Hematopoietic multipotent progenitor cell treated with erythropoietin and hydrocortisone succinate and interleukin-3 and kit ligand, for 17 days (in vitro differentiated cells): ENCODE measurements around the gene DOCK8.
"Not testable (repeated sequence)": the region's sequence is repeated elsewhere in the genome, so short reads cannot be mapped to it uniquely, and the experiment has no call there.

Experiments used
- DNase-seq: peaks from one replicate; pipeline ENCODE4 v3.0.0-alpha.2; 2015; ENCODE audit warnings: low spot score

Gene DOCK8

GRCh38 chr9:224582-225520 lies 10.2 kb downstream of the DOCK8 start:
- DNase-seq, result no peak

GRCh38 chr9:227860-228259 lies 13.2 kb downstream of the DOCK8 start:
- no peak for DNase-seq

DNA sequence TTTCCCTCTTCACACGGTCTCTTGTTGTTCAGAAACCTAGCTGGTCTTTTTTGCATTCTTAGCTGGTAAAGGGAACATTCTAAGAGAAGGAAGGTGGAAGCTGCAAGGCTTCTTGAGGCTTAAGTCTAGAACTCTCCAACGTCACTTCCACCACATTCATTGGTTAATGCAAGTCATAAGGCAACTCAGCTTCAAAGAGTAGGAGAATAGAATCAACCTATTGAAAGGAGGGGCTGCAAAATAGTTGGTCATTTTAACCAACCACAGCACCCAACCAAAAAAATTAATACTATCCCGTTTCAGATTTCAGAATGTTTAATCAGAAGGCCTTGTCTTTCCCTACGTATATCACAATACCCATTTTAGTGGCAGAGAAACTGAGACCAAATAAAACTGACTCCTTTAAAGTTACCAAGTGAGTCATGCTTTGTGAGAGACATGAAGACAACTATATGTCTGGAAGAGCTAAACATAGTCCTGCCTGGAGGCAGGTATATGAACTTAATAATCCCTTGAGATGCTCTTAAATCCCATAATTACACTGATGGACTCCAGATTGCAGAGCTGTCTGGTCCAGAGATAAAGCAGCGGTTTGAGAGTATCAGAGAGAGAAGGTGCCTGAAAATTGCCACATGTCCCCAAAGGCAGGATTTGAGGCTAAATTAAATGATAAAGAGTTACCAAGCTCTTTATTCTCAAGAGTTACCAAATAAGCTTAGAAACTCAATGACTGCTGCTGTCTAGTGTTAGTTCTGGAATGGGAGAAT lies 14.4 kb downstream of the DOCK8 start:
- DNase-seq, result no peak

GRCh38 chr9:231625-232024 lies 17.0 kb downstream of the DOCK8 start:
- DNase-seq, result not testable (repeated sequence)

DNA sequence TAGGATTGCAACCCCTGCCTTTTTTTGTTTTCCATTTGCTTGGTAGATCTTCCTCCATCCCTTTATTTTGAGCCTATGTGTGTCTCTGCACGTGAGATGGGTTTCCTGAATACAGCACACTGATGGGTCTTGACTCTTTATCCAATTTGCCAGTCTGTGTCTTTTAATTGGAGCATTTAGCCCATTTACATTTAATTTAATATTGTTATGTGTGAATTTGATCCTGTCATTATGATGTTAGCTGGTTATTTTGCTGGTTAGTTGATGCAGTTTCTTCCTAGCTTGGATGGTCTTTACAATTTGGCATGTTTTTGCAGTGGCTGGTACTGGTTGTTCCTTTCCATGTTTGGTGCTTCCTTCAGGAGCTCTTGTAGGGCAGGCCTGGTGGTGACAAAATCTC lies 19.0 kb downstream of the DOCK8 start:
- not testable (repeated sequence) for DNase-seq

DNA sequence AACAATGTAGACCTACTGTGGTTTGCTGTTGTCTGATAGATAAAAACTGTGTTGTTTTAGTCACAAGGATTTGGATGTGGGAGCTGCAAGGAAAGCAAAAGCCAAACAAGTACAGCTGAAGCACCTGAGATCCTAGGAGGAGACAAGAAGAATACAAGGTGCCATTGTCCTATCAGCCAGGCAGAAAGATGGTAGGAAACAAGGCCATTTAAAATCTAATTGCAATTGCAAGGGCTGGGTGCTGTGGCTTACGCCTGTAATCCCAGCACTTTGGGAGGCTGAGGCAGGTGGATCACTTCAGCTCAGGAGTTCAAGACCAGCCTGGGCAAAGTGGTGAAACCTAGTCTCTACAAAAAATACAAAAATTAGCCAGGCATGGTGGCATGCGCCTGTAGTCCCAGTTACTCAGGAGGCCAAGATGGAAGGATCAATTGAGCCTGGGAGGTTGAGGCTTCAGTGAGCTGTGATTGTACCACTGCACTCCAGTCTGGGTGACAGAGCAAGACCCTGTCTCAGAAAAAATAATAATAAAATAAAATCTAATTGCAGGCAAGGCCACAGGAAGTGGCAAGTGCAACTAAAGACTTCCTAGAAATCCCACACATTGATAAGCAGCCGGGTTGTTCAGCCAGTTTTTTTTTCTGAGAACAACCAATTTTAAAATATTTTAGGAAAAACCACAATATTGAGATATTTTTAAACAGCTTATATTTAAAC lies 22.6 kb downstream of the DOCK8 start:
- no peak for DNase-seq

GRCh38 chr9:237858-238345 lies 23.2 kb downstream of the DOCK8 start:
- DNase-seq, result no peak

GRCh38 chr9:242461-243080 lies 27.9 kb downstream of the DOCK8 start:
- DNase-seq, result no peak

DNA sequence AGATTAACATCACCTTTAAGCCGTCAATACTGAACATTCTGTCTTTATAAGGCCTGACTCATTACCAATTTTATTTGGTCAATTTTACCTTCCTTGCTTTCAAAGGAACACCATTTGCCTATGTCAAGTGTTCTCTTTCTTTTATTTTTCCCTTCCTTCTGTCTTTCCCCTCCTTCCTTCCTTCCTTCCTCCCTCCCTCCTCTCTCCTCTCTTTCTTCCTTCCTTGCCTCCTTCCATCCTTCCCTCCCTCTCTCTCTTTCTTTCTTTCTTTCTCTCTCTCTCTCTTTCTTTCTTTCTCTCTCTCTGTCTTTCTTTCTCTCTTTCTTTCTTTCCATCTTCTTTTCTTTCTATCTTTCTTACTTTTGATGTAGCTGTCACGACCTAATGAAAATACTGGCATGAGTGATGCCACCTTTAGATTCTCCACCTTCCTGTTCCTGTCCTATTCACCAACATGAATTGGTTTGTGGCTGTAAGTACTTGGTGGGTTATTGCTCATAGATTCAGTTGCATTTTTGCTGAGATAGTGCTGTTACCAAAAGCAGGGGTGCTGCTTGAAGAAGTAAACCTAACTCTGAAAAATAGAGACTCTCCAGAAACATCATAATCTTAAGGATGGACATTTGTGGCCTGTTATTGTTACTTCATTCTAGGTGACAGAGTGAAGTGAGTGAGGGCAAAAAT lies 33.8 kb downstream of the DOCK8 start:
- DNase-seq, result no peak

- no peak for DNase-seq
Observed at GRCh38 chr9:249025-249424, 34.4 kb downstream of the DOCK8 start.

DNA sequence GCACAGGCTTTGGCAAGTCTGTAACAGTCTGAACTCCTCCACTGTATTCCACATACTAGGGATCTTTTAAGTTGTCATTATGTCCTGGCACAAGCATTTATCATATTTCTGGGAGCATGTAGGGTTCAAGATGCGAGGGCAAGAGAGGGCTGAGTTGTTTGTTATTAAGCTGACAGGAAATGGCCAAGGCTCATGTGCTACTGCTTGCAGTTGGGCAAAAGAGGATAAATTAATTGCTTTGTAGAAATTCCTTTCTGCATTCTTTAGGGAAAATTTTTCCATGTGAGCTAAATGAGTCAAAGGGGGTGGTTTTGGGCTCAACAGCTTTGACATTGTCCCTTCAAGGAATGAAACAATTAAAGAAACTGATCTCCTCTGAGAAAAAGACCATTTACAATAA lies 35.4 kb downstream of the DOCK8 start:
- no peak for DNase-seq

- DNase-seq, result no peak
Observed at GRCh38 chr9:250625-251024, 36.0 kb downstream of the DOCK8 start.

GRCh38 chr9:251398-251797 lies 36.7 kb downstream of the DOCK8 start:
- DNase-seq, result peak; percentile 20

DNA sequence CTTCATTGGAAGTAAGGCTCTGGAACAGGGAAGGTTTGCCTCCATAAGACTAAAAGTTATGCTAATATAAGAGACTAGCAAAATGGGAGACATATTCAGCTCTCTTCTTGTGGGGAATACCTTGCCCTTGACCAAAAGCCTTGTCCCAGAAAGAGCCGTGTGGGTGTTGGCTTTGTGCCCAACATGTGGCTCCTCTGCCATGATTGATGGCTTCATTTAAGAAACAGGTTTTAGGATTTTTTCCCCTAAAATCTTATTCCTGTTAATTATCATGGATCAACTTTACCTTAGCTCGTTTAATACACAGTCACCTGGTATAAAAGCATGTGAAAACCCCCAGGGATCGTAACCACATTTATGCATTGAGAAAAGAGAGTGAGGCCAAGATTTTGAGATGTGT lies 38.9 kb downstream of the DOCK8 start:
- no peak for DNase-seq

- no peak for DNase-seq
Observed at GRCh38 chr9:254516-254915, 39.9 kb downstream of the DOCK8 start.

DNA sequence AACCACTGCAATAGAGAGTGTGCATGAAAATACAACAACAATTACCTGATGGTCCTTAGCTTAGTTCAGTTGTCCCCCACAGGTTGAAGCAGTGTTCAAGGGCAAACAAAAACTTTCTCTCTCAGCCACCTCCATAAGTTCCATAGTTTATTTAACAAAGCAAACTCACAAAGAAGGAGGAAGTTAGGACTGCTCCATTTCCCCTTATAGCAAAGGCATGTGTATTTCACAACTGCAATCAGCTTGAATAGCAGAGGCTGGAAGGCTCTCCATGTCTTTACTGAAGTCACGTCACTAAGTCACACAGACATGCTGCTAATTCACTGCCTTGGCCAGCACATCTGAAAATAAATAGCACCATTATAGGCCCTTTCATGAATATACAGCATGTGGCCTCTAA lies 43.3 kb downstream of the DOCK8 start:
- no peak for DNase-seq

- no peak for DNase-seq
Observed at GRCh38 chr9:259405-260404, 45.0 kb downstream of the DOCK8 start.

- no peak for DNase-seq
Observed at GRCh38 chr9:264231-264630, 49.6 kb downstream of the DOCK8 start.

DNA sequence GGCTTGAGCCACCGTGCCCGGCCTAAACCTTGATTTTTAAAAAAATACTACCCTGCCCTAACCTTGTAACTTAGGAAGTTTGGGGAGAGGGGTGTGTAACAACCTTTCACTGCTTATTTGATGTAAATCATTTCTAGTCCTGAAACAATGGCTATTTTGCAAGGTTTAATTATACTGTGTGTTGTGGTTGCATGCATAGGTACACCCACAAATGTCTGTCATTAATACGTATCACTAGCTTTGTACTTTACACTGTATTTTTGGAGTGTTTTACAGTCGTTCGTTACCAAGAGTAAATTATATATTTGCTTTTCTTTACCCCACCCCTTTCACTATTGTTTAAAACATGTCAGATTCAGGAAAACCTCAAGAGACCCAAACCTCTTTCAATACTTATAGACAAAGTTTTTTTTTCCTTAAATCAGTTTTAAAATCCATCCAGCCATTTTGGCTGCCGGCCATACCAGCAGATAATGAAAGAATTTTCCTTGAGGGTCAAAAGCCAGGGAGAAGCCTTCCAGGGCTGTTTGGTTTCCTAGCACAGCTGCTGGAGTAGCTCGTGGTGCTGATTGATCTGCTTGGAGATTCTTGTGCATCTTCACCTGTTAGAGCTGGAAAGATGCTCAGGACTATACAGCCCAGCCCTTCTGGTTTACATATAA lies 50.7 kb downstream of the DOCK8 start:
- no peak for DNase-seq

GRCh38 chr9:266228-266627 lies 51.6 kb downstream of the DOCK8 start:
- DNase-seq, result no peak
